22Rv1 (cell line): ENCODE data around the gene OVCA2.

Experiments
- ZFX ChIP-seq: fragments of 450-650 bp; IDR thresholded peaks from 2 replicates; pipeline ENCODE4 v1.6.1; 2017; ENCODE audit warnings: antibody characterized with exemption, borderline replicate concordance
- TF ChIP-seq, protein P1 (sequence below): fragments of 450-650 bp; IDR thresholded peaks from 2 replicates; pipeline ENCODE4 v1.5.1; 2017; ENCODE audit warnings: mild to moderate bottlenecking

DNA sequence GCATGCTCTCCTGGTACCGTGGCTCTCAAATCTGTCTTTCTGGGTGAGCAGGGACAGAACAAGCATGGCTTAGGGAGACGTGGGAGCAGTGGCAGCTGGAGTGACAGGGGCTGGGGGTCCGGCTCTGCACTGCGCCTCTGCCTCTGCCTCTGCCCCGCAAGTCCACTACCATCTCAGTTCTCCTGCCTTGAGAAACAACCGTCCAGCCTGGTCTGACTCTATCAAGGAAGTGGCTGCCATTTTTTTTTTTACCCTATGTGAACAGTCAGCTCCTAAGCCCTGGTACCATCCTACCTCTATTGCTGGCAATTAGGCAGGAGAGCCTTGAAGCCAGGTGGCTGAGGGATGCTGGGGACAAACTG, 29.2 kb downstream of the OVCA2 start:
- TF ChIP-seq, protein P1, sequence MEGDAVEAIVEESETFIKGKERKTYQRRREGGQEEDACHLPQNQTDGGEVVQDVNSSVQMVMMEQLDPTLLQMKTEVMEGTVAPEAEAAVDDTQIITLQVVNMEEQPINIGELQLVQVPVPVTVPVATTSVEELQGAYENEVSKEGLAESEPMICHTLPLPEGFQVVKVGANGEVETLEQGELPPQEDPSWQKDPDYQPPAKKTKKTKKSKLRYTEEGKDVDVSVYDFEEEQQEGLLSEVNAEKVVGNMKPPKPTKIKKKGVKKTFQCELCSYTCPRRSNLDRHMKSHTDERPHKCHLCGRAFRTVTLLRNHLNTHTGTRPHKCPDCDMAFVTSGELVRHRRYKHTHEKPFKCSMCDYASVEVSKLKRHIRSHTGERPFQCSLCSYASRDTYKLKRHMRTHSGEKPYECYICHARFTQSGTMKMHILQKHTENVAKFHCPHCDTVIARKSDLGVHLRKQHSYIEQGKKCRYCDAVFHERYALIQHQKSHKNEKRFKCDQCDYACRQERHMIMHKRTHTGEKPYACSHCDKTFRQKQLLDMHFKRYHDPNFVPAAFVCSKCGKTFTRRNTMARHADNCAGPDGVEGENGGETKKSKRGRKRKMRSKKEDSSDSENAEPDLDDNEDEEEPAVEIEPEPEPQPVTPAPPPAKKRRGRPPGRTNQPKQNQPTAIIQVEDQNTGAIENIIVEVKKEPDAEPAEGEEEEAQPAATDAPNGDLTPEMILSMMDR: no peak
- TF ChIP-seq ZFX: no peak
